Stimulated activated CD8-positive, alpha-beta memory T cell treated with anti-CD3 and anti-CD28 coated beads, Interleukin-15, amount 100 ng/mL, for 4 hours (primary cell): ENCODE measurements around the gene TXNDC15.

ENCODE experiments used
- DNase-seq, 2 donors: peaks; one replicate each; pipeline ENCODE4 v3.0.0-alpha.2; 2020; ENCODE audit warnings: low read depth in 2 of 2

Gene TXNDC15

DNA sequence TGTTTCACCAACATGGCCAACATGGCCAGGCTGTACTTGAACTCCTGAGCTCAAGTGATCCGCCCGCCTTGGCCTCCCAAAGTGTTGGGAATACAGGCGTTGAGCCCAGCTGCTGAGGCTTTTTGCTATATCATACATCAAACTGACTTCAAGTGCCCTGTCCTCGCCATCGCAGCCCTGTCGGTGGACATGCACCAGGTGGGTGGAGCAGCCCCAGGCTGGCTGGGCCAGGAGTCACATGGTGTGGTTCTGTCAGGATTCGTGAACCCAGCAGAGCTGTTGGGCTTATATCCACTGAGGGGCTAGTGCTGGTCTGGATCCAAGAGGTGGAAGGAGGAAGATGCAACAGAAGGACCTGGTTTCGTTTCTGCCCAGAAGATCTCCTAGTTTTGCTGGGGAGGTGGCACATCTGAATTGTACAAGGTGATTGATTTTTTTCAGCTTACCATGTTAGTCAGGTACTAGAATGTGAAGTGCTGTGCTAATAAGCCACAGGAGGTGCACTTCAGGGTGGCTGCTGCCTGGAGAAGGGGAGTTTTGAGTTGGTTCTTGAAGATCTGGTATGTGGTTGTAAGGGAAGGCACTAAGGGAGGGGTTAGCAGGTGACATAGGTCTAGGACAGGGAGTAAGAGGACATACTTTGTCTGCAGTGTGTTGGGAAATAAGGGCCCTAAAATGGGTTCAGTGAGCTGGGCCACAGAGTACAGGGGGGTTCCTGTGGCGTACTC lies 46.8 kb downstream of the TXNDC15 start:
- DNase-seq = no peak

DNA sequence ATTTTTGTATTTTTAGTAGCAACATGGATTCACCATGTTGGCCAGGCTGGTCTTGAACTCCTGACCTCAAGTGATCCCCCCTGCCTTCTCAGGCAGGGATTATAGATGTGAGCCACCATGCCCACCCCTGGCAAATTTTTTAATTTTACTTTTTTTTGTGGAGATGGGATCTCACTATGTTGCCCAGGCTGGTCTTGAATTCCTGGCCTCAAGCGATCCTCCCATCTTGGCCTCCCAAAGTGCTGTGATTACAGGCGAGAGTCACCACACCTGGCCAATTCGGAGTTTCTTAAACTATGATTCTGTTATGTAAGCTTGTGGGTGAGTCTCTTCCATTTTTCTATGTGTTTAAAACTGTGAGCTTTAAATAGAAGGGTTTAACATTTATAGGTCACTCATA lies 58.3 kb downstream of the TXNDC15 start:
- no peak for DNase-seq

DNA sequence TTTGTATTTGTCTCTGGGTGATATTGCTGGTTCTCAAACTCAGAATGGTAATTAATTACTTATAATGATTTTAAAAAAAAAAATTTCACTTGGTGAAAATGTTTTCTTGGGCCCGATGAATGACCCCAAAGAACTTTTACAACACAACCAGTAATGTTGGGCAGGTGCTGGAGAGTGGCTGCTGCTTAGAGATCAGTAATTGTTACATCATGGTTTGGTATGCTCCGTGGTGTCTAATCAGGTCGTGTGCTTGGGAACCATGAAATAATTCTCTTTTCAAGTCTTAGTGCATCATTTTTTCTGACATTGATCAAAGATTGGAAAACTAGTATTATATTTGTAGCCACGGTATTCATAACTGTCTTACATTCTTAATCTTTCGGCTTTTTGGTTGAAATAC lies 60.0 kb downstream of the TXNDC15 start:
- DNase-seq = no peak

DNA sequence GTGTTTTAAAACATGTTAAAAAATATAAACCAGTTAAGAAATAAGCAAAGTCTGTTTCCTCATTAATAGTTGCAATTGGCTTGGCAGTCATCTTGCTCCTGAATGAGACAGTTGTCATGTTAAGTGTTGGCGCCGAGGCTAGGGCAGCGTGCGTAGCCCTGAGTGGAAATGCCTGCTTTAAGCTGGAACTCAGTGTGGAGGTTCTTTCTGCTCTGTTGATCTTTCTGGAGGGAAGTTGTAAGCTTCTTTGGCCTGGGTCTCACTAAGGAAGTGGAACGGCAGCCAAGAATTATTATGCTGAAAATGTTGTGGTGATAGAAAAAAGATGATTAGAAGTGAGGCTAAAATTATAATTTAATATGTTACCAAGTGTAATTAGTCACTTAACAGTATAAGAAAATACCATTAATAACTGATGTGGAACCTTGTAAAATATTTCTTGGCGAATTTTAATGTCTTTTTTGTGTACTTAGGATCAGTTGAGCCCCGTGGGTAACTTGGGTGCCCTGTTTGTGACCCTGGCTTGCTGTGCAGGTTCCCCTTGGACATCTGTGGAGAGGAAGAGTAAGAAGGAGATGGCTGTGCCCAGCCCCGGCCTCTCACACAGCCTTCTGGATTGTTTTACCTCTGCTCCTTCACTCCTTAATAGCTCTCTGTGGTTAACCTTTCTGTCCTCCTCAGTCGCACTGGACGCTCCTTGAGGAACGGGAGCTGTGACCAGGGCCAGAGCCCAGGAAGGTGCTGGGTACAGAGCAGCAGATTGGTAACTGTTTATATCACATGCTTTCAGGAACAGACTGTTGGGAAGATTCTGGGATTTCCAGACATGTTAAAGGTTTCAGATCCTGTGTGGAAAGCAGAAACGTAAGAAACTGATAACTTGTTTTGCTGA lies 61.8 kb downstream of the TXNDC15 start:
- DNase-seq = no peak

DNA sequence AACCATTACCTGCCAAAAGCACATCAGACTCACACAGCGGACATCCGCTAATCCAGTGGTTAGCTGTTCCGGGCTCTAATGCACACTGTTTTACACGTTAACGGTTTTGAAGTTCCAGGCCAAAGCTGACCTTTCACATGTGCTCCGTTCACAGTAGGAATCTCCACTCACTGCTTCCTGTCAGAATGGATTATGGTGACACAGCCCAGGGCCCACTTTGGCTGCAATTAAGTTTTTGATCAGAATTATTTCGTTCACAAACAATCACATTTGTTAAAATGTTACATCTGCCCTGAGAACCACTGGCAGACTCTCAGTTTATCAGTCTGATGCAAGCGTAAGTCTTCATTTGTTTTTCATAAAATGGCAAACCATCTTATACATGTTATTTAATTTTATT lies 63.4 kb downstream of the TXNDC15 start:
- DNase-seq = no peak

DNA sequence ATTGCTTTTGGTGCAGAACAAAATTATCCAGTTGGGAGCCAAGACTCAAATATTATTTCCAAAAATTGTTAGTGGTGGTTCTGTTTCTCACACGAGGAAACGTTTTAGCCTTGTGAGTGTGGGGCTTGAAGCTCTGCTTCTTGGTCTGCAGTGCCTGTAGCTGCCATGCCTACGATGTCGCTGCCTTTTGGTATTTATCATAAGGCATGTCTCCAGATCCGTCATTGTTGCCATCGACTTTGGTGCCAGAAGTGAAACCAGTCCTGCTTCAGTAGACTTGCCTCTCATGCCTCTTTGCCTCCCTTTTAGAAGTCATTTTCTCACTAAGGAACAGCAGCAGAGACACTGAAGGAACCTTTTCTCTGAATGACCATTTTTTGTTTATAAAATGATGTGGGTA lies 63.9 kb downstream of the TXNDC15 start:
- DNase-seq = no peak

DNA sequence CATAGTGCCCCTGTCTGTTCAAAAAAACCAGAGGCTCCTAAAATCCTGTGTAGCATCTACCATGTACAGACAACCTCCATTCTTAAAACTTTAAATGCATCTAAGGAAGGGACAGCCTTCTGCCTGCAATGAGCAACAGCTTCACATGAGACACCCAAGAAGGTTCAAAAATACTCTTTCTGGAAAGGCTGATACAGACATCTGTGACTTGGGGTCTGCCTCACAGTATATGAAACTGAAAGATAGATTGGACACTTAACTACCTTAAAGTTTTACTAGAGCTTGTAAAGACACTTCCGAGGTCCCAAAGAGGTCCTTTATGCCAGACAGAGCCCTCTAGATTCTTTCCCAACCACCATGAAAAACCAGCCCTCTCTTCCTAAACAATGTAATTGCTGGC lies 65.3 kb downstream of the TXNDC15 start:
- no peak for DNase-seq

DNA sequence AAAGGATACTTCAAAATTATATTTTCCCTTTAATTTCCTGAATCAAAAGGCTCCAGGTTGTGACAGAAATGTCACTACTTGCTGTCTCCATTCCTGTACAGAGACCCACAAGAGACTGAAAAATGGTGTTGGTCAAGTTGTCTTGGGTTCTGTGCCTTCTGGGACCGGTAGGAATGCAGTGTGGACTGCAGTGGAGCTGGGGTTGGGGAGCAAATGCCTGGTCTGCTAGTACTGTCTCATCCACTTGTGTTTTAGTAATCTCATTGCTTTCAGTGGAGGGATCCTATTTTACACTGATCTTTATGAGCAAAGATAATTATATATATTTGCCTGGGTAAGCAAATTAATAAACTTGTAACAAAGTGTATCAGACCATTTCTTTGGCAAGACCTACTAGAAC lies 69.4 kb downstream of the TXNDC15 start:
- no peak for DNase-seq

DNA sequence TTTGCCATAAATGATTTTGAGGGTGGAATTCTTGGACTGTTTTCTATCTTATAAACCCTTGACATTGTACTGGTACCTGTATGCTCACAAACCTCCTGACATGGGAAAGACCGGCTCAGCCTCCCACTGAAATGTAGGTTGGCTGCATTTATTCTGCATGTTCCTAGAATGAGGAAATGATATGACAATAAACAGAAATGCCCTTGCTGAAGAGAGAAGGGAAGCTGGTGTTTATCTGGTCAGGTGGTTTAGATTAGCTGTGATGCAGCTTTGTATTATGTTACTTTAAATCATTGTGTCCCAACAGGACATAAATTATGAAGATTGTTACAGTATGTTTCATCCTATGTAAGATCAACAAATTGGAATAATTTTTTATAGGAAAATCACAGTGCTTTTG lies 70.5 kb downstream of the TXNDC15 start:
- no peak for DNase-seq

DNA sequence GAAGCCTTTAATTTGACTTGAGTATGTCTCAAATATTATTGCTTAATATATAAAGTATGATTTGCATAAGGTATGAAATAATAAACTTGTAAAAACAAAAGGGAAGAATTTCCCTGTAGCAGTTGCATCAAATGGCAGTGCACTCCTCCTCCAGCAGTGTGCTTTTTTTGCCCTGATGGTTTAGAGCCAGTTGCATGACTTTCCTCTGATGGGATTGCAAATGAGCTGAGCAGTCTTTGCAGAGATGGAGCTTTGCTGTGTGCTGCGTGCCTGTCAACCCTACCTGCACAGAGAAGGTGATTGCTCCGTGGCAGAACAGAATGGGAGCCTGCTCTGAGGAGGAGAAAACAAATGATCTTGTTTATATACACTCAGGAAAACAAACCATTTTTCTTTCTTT lies 70.9 kb downstream of the TXNDC15 start:
- no peak for DNase-seq

DNA sequence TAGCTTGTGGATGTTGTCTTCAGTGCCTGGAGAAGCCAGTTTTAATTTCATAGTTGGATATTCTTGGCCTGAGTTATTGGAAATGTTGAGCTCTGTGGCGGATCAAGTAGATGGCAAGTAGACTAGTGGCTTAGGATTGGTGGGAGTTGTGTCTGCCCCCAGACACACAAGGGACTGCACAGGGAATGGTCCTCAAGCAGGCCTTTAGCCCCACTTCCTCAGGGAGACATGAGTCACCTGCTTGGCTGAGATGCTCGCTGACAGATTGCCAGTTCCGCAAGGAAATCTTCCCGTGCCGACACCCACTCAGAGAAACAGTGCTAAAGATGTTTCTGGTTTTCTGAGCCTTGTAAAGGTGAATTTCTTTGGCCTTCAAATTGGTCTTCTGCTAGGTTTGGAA lies 74.7 kb downstream of the TXNDC15 start:
- DNase-seq = no peak

DNA sequence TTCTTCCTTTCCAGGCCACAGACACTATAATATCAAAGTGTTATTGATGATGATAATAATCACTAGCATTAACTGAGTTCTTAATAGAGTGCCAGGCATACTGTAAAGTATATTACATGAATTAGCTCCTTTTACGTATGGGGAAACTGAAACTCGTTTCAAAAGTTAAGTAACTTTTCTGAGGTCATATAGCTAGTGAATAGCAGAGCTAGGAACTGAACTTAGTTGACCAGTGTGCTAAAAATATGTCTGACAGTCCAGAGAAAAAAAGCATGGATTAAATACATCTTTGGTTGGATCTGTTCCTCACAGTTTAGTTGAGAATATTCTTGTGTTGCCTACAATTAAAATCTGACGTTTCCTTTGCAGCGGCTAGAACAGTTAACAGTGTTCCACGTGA lies 75.1 kb downstream of the TXNDC15 start:
- DNase-seq = no peak
